ENCODE results near the gene TMTC2. TPM values are rescaled to one million over a fixed set of nuclear protein-coding genes. Genes with fewer than 3 reads are reported as not detected.
"Not testable (repeated sequence)": the region's sequence is repeated elsewhere in the genome, so short reads cannot be mapped to it uniquely, and the experiment has no call there.

Gene TMTC2
- total RNA-seq, 4 donors from 2014 or later, result 11.5 to 44.1 (median 16.0) TPM

DNA sequence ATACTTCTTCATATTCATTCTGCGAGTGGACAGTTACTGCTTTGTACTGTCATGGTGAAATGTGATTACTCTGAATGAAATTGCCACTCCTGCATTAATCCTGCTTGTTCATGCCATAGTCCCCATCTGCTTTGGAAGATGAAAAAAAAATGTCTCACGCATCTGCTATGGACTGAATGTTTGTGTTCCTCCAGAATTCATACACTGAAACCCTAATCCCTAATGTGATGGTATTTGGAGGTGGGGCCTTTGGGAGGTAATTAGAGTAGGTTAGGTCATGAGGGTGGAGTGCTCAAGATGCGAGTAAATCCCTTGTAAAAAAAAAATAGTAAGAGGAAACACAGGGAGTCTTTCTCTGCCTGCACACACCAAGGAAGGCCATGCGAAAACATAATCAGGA, 427.2 kb downstream of the TMTC2 start:
- TF ChIP-seq POLR2A (IDR thresholded peaks at IDR 0.05), result no peak
- TF ChIP-seq, protein P1, sequence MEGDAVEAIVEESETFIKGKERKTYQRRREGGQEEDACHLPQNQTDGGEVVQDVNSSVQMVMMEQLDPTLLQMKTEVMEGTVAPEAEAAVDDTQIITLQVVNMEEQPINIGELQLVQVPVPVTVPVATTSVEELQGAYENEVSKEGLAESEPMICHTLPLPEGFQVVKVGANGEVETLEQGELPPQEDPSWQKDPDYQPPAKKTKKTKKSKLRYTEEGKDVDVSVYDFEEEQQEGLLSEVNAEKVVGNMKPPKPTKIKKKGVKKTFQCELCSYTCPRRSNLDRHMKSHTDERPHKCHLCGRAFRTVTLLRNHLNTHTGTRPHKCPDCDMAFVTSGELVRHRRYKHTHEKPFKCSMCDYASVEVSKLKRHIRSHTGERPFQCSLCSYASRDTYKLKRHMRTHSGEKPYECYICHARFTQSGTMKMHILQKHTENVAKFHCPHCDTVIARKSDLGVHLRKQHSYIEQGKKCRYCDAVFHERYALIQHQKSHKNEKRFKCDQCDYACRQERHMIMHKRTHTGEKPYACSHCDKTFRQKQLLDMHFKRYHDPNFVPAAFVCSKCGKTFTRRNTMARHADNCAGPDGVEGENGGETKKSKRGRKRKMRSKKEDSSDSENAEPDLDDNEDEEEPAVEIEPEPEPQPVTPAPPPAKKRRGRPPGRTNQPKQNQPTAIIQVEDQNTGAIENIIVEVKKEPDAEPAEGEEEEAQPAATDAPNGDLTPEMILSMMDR (IDR thresholded peaks at IDR 0.05), result no peak
- intact Hi-C loops (cut with DNase I; ENCODE audit: low total_unique reads), result no loop called here
- Histone ChIP-seq H3K27me3 (no peaks in the 10 kb centered on the region), H3K9me3 (no peaks in the 10 kb centered on the region), H3K27ac (no peak overlapping the region), H3K4me1 (no peaks in the 10 kb centered on the region), H3K36me3 (no peaks in the 10 kb centered on the region), H3K4me3 (no peak overlapping the region)
- no peak for DNase-seq

DNA sequence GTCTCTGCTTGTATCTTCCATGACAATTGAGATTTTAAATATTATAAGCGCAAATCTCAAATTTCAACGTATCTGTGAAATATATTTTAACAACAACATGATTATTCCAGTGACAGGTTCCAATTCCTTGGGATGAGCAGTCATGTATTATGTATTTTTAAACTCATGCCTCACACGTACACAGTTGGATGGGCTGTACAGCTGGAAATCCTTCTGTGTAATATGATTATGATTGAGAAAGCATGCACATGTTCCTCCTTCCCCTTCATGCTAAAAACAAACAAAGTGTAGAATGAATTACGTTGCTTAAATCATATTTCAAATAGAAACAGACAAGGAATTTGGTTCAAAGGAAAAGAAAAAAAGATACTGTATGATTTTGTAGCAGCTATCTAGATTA, 428.3 kb downstream of the TMTC2 start:
- intact Hi-C loops (cut with DNase I; ENCODE audit: low total_unique reads), result no loop called here
- H3K4me3 ChIP-seq, result no peak overlapping the region
- TF ChIP-seq POLR2A (IDR thresholded peaks at IDR 0.05), result no peak
- TF ChIP-seq, protein P1 (IDR thresholded peaks at IDR 0.05), result no peak

DNA sequence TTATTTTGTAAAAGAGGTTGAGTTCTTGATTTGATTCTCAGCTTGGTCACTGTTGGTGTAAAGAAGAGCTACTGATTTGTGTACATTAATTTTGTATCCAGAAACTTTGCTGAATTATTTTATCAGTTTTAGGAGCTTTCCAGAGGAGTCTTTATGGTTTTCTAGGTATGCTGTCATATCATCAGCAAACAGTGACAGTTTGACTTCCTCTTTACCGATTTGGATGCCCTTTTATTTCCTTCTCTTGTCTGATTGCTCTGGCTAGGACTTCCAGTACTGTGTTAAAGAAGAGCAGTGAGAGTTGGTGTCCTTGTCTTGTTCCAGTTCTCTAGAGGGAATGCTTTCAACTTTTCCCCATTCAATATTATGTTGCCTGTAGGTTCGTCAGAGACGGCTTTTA, 431.2 kb downstream of the TMTC2 start:
- not testable (repeated sequence) for H3K4me3 ChIP-seq, DNase-seq

More for the DNA sequence above, 428.3 kb downstream of the TMTC2 start:
- H3K27me3 ChIP-seq, result no peaks in the 10 kb centered on the region
- no peak for DNase-seq
- no peaks in the 10 kb centered on the region for H3K4me1 ChIP-seq
- no peaks in the 10 kb centered on the region for H3K36me3 ChIP-seq
- no peaks in the 10 kb centered on the region for H3K9me3 ChIP-seq
- H3K27ac ChIP-seq, result no peak overlapping the region

DNA sequence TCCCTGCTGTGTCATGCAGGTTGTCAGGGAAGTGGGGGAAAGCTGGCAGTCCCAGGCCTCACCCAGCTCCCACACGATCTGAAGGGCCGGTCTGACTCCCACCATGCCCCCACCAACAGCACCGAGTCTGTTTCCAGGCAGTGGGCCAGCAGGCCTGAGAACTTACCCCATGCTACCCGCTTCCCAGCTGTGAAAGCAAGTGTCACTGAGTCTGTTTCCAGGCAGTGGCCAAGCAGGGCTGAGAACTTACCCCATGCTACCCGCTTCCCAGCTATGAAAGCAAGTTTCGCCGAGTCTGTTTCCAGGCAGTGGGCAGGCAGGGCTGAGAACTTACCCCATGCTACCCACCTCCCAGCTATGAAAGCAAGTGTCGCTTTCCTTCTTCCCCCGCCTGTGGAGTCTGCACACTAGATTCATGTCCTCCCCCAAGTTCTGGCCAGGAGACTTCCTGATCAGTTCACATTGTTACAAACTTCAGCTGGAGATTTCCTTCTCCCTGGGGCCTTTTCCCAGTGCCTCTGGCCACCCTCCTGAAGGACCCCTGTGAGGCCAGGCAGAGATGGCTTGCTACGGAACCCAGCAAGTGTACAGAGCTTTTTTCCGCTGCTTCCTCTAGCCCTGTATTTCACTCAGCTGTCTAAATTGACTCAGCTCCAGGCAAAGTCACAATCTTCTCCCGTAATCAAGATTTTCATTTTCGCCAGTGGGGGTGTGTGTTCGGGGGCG, 435.4 kb downstream of the TMTC2 start:
- Histone ChIP-seq H3K27me3 (no peaks in the 10 kb centered on the region), H3K9me3 (no peaks in the 10 kb centered on the region), H3K4me1 (no peaks in the 10 kb centered on the region), H3K4me3 (peak overlapping the region in 1 of 2 donors; percentile 4), H3K36me3 (no peaks in the 10 kb centered on the region), H3K27ac (peak overlapping the region in 1 of 2 donors; percentile 8)
- TF ChIP-seq, protein P1 (IDR thresholded peaks at IDR 0.05), result no peak
- no peak for TF ChIP-seq POLR2A (IDR thresholded peaks at IDR 0.05)
- intact Hi-C loops (cut with DNase I; ENCODE audit: low total_unique reads), result no loop called here
- DNase-seq, result no peak

More for the DNA sequence above, 431.2 kb downstream of the TMTC2 start:
- H3K36me3 ChIP-seq; H3K27me3 ChIP-seq; intact Hi-C loops (cut with DNase I; ENCODE audit: low total_unique reads); H3K4me1 ChIP-seq; H3K9me3 ChIP-seq; H3K27ac ChIP-seq: not testable (repeated sequence)

DNA sequence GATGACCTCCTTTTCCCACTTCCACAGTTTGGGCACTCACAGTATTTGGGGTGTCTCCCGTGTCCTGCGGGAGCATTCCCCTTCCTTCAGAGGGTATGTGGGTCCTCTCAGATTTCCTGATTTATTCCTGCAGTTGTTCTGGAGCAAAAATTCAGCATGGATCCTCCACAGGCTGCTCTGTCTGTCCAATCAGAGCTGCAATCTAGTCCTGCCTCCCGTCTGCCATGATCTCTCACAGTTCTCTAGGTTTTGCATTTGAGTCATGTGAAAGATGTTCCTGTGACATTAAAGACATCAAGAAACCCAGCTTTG, 435.9 kb downstream of the TMTC2 start:
- Histone ChIP-seq H3K9me3 (no peaks in the 10 kb centered on the region), H3K36me3 (no peaks in the 10 kb centered on the region), H3K27ac (peak overlapping the region in 1 of 2 donors; percentile 8), H3K27me3 (no peaks in the 10 kb centered on the region), H3K4me1 (no peaks in the 10 kb centered on the region), H3K4me3 (peak overlapping the region in 1 of 2 donors; percentile 4)
- no peak for DNase-seq
- TF ChIP-seq, protein P1 (IDR thresholded peaks at IDR 0.05), result no peak
- TF ChIP-seq POLR2A (IDR thresholded peaks at IDR 0.05), result no peak
- intact Hi-C loops (cut with DNase I; ENCODE audit: low total_unique reads), result no loop called here
